HFF-Myc (cell line): ENCODE data around the gene SSTR1.

Experiments used
- DNase-seq: peaks from one replicate; pipeline ENCODE4 v3.0.0-alpha.2; 2011; ENCODE audit warnings: low read depth; ENCODE audit errors: extremely low read depth
- H3K4me3 ChIP-seq: replicated peaks from 2 replicates; pipeline ENCODE4 v1.5.1; 2011; ENCODE audit warnings: low read depth, mild to moderate bottlenecking, control low read depth, low read length
- CTCF ChIP-seq: IDR thresholded peaks from 2 replicates; pipeline ENCODE4 v1.5.1; 2012; ENCODE audit warnings: mild to moderate bottlenecking, low read depth, low read length, control low read depth; ENCODE audit errors: missing control alignments

Gene SSTR1

DNA sequence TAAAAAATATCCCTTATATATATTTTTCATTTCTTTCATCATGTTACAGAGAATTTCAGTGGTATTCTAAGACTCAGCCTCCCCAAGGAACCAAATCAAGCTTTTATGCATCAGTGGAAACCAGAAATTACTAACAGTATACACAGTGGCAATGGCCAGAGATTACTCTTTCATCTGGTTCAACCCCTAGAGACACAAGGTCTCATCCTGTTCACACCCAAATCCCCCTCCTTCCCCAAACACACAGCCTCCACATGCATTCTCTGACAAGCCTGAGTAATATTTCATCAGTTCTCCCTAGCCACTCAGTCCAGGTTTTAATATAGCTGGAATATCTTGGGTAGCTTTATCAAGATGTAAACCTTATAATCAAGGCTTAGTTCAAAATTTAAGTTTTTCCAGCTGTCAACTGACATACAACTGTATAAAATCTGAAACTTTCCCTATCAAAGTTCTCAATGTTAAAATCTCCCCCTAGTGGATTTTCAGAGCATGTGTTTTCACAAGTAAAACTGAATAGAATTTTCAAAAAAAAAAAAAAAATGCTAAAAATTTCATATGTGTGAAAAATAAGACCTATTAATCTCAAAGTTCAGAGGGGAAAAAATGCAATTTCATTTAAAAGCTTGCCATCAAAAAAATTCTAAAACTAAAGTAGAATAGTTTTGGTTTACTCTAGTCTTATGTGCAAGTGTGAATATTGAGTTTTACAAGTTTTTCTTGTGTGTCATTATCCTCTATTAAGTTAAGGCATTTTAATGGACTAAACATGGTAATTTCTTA lies 10.5 kb upstream of the SSTR1 start:
- peak; percentile 33 for TF ChIP-seq CTCF
- H3K4me3 ChIP-seq: no peak overlapping the region
- DNase-seq: no peak

- no peak for DNase-seq
- H3K4me3 ChIP-seq: no peak overlapping the region
- TF ChIP-seq CTCF: no peak
Observed at GRCh38 chr14:38197784-38198335, 9.8 kb upstream of the SSTR1 start.

GRCh38 chr14:38198425-38198824 lies 9.3 kb upstream of the SSTR1 start:
- no peak for TF ChIP-seq CTCF
- DNase-seq: no peak
- H3K4me3 ChIP-seq: no peak overlapping the region

DNA sequence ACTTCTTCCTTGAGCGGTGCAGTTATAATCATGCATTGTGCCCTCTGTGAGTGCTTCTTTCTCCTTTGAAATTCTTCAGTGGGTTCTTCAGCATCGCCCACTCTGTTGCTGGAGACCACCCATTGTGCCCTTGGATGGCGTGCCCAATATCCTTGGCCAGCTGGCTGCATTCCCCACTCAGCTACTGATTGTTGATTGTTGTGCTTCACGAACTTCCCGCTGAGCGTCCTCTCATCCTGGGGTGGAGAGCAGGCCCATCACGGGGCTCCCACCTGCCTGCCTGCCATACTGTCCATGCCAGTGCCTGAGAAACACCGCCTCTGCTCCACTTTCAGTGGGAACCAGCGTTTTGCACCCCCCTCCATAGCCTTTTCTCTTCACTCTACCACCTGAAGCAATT lies 8.6 kb upstream of the SSTR1 start:
- H3K4me3 ChIP-seq: no peak overlapping the region
- no peak for DNase-seq

DNA sequence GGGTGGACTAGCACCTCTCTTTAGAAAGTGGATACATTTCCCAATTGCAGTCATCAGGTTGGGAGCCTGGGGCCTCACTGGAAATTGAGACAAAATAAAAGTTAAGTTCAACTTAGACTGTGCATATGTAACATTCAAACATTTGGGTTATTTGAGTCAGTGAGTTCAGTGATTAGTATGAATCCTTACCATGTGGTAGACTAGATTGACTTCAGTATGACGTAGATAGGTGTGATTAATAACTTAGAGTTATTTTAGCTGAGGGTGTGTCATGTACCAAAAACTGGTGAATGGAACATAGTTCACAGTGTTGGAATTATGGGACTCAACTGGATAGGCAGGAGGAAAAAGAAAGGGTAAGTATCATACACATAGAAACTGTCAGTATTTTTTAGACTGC lies 8.0 kb upstream of the SSTR1 start:
- no peak for TF ChIP-seq CTCF
- H3K4me3 ChIP-seq: no peak overlapping the region
- DNase-seq: no peak

More for the DNA sequence above, 8.6 kb upstream of the SSTR1 start:
- no peak for TF ChIP-seq CTCF

GRCh38 chr14:38201137-38201828 lies 6.4 kb upstream of the SSTR1 start:
- H3K4me3 ChIP-seq: no peak overlapping the region
- TF ChIP-seq CTCF: no peak
- DNase-seq: no peak
